ENCODE measurements around the gene KLF1. TPM values are rescaled to one million over a fixed set of nuclear protein-coding genes. Genes with fewer than 3 reads are reported as not detected.

The KLF1 gene
- total and polyA plus RNA-seq, 2 of the 8 experiments (the other 6 are each of a cell fraction or from before 2014, with no cell fraction given) = 0.84 to 0.91 TPM

DNA sequence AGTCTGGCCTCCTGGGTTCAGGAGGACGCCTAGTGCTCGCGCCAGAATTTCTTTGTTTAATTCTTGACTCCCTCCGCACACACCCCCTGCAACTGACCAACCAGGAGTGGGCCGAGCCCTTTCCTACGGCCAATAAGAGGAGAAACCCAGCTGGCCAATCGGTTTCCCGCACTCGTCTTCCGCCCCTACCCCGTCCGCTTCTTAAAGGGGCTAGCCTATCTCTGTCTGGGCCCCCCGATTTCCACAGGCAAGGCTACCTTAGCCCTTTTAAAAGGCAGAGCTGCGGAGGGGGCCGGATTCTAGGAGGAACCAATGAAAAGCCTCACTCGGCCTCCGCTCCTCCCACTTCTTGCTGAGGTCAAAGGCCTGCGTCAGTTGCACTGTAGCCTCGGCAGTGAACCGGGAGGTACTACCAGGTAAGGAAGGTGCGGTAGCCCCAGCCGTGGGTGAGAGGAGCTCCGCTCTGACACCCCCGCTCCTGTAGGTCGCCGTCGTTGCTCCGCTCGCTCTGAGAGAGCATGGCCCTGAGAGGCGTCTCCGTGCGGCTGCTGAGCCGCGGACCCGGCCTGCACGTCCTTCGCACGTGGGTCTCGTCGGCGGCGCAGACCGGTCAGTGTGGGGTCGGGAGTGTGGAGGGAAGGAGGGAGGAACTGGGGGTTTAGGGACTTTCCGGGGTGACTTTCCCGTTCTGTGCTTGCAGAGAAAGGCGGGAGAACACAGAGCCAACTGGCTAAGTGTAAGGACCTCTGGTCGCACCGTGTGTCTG, 4.0 kb upstream of the KLF1 start, which contains the start of gene GCDH (continued):
- TF ChIP-seq RAD21 (IDR thresholded peaks at IDR 0.05 in 1 of 2, conservative IDR thresholded peaks at IDR 0.05 in 1 of 2; ENCODE audit: low read depth in 2 of 2, low read length in 2 of 2) = no peak
- no peak for TF ChIP-seq KDM1A (IDR thresholded peaks at IDR 0.05; ENCODE audit: borderline replicate concordance, low read length)
- 0 out of 2 replicates have a peak, but pooled peaks have one; percentile 31 for TF ChIP-seq EGR1 (IDR thresholded peaks at IDR 0.05; ENCODE audit: borderline replicate concordance, low read depth, low read length)
- peak; percentile 78 for TF ChIP-seq TAF1 (IDR thresholded peaks at IDR 0.05; ENCODE audit: low read depth, low read length)
- TF ChIP-seq POLR2A (IDR thresholded peaks at IDR 0.05; ENCODE audit: control extremely low read depth in 1 of 2, low read depth in 2 of 2, low read length in 2 of 2) = peak in 1 of 2 experiments; percentile 77; a peak in 2 of 3 replicates
- TF ChIP-seq SP2 (IDR thresholded peaks at IDR 0.05; ENCODE audit: low read length) = no peak; the same call in 1 of the 2 replicates
- no peak for TF ChIP-seq CHD7 (IDR thresholded peaks at IDR 0.05; ENCODE audit: insufficient replicate concordance, low read length)
- TF ChIP-seq EP300 (IDR thresholded peaks at IDR 0.05; ENCODE audit: borderline replicate concordance in 1 of 2, low read depth in 2 of 2, low read length in 2 of 2) = no peak
- TF ChIP-seq RFX5 (IDR thresholded peaks at IDR 0.05; ENCODE audit: borderline replicate concordance, low read depth, low read length) = no peak

All from H1 (cell line).